HTERT RPE-1 (cell line): ENCODE data around the gene TUBGCP3.

ENCODE experiments used
- in situ Hi-C: fragments of 300-500 bp; cut with MboI; formaldehyde crosslinking; loops from 4 replicates; pipeline ENCODE4 v1.14.3; 2020; ENCODE audit warnings: low sequenced_read_pairs

TUBGCP3 gene

DNA sequence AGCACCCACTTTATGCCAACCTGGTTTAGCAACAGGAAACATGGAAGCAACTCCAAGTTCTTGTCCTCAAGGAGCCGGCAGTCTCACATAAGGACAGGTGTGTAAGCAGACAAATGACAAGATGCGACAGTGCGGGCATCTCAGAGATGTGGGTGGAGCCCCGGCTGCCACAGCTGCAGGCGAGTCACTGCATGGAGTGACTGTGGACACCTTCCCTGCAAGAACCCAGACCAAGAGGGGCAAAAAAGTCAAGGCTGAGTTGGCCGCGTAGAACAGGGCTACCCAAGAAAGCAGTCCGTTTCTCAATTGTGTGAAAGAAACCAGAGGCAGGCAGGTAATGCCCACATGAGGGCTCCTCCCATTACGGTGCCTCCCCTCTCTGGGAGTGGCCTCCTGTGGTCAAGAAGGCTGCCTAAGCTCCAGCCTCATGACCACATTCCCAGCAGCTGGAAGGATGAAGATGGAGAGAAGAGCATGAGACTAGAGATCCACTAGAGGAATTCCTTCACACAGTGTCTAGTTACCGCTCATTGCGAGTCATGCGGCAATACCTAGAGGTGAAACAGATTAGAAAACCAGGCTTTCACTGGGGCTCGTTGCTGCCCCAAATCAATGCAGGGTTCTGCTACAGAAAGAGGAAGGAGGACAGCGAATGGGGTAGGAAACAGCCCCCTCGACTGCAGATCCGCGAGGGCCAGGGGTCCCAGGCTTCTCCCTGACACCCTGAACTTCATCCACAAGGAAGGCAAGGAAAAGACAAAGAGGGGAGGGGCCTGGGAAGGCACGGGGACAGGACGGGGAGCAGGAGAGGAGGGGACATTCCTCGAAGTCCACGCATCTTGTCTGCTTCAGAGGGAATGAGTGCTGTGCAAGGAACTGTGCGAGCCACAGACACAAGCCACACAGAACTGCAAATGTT lies 131.6 kb downstream of the TUBGCP3 start:
- in situ Hi-C loops: no loop called here

DNA sequence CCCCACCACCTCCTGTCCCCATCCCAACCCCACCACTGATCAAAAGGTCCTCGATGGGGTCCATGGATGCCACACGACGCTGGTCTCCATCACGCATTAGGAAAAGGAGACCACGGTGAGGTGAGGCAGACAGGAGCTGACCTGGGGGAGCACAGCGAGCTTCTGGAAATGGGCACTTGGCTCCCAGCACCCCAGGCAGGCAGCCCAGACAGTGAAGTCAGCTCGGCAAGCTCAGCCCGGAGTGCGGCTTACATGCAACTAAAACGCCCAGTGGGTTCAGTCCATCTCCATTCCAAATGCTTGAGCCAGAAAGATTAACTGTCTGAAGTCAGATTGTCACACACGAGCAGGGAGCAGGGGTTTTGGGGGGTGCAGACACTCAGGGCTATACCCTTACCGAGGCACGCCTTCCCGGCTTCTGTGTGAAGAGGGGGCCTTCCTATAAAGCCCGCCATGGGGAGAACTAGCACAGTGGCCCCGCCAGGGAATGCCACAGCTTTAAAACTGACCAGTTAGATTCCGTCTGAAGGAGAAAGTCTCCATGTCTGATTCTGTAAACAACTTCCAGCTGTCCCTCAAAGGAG lies 132.4 kb downstream of the TUBGCP3 start:
- in situ Hi-C loops: no loop called here

DNA sequence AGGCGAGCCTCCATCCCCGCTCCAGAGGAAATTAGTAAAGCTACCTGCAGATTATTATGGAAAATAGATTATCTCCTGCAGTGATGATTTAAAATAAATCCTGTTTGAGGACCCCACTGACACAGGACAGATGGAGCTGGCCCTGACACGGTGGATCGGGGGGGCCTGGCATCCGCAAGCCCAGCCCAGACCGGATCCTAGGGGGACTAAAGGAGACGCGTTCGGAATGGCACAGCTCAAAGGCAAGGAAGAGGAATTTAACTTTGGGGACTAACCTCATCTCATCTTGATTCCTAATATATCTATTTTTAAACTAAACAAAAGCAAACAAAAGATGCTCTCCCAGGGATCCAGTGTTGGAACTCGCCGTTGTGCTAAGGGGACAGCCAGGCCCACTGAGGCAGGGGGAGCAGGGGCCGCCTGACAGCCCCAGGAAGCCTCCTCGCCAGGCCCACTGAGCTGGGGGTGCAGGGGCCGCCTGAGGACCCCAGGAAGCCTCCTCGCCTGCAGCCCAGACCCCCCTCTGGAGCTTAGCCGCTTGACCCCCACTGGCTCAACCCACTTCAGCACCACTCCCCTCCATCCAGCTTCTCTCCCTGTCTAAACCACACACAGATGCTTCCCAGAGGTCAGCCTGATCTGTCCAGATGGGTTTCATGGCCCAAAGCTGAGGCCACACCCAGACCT lies 133.2 kb downstream of the TUBGCP3 start:
- in situ Hi-C loops: no loop called here

DNA sequence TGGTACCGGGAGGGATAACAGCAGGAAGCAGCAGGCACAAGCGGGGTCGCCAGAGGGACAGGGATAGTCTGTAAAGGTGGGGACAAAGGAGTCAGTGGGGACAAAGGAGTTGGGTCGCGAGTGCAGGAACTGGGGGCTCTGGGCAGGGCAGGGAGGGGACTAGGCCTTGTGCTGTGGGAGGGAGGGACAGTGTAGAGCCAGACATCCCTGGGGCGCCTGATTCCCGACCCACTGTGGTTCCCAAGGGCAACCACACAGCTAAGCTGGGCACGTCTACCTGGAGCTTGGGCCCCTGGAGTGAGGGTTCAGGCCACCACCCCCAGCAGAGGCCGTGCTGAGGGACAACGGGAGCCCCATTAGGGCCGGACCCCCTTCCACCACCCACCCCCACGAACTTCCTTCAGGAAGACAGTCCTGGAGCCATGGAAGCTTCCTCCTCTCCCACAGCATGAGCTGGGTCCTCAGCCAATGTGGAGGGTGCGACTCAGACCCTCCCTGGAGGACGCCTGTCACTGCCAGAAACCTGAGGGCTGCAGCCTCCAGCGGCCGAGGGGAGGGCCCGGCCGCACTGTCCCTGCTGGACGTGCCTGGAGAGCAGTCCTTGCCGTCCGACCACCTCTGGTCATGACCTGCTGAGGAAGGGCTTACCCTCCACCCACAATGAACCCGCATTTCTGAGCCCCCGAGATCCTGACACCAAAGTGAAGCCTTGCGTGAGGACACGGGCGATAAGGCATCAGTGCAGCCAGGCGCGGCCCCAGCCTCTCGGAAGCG lies 133.9 kb downstream of the TUBGCP3 start:
- in situ Hi-C loops: no loop called here

DNA sequence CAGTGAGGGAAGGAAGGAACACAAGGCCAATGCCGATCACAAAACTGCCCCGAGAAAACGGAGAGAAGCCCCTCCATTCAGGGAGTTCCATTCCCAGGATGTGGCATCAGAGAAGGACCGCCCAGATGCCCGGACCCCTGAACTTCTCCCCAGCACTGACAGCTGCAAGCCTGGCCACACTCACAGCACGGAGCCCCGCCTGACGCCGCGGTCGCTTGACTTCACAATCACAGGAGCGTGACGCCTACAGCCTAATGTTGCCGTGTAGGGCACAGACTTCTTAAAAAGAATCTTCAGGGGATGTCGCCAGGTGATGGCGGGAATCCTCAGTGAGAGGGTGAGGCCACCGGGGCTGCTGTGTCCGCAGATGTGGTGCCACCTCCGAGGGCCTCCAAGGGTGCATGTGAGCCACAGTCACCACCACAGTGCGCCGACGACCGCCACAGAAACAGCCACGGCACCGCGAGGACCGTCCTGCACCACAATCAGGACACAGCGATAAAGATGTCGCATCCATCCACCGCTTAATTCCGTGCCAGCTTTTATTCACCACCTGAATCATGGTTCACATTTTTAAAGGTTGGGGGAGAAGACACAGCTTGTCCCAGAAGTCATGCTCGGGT lies 134.6 kb downstream of the TUBGCP3 start:
- in situ Hi-C loops: no loop called here

DNA sequence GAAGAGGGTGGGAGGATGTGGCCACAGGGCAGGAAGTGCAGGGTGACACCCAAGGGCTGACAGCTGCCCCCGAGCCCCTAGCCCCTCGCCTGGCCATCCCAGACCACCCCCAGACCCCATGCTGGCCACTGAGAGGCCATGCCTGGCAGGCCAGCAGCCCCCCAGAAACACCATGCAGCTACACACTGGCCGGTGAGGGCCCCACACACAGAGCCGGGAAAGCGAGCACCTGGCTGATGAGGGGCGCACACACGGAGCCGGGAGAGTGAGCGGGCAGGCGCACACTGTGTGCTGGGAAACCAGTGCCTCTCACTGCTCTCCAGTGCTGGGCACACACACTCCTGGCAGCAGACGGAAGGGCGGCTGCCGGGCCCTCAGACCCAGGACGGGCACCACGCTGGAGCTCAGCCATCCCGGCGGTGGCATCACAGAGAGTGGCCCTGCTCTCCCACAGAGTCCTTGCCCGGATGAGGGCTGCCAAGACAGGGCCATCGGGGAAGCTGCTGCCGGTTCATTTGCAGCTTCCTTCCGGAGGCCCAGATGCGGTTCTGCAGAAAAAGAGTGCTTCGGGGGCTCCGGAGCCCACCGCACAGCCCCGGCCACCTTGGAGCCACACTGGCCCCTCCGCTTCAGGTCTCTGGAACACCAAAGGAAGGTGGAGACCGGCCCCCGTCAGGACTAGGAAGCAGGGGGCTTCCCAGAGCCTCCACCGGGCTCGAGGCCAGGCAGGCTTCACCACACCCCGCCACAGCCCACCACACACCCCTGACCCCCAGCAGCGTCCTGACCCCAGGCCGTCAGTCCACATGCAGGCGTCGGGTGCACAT lies 135.4 kb downstream of the TUBGCP3 start:
- in situ Hi-C loops: no loop called here

DNA sequence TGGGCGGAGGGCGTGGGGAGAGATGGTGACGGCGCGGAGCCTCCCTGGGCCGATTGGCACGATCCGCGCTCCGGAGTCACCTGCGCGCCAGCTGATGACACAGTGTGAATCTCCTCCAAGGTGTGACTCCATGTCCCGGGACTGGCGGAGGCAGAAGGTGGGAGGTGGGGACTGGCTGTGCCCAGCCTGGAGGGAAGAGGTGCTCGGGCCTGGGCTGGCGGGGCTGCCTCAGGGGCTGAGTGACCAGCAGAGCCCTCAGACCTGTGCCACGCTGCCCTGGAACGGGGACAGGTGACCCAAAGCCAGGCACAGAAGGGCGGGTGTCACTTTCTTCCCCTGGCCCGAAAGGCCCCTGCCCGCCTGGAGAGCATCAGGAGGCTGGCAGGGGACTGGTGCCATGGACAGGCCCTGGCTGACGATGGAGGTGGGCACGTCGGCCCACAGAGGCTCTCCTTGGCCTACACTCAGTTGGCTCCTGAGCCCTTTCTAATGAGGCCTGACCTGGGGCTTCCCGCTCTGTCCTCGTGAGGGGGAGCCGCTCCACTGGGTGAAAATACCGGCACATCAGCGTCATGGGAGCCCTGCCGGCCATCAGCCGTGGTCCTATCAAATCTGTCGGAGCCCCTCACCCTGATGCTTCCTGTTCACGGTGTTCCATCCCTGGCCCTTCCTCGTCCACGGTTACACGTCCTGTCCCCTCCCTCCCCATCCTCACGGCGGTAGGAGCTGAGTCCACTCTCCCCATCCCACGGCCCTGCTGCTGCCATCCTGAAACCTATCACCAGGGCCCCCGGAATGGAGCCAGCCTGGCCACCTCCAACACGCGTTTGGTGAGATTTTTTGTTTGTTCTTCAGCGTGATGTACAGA lies 136.2 kb downstream of the TUBGCP3 start:
- in situ Hi-C loops: no loop called here

DNA sequence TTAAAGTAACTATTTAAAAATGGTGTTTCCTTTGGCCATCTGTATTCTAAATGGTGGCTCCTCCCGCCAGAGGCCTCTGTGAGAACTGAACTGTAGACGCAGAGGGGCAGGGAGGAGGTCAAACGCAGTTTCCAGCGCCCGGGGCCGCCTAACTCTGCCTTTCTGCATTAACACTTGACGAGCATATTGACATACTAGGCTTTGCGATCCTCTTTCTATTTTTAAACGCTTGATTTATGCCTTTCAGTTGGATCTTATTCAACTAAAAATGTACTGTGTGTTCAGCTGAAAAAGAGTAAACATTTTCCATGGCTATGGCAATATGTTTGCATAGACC lies 137.1 kb downstream of the TUBGCP3 start:
- in situ Hi-C loops: no loop called here

DNA sequence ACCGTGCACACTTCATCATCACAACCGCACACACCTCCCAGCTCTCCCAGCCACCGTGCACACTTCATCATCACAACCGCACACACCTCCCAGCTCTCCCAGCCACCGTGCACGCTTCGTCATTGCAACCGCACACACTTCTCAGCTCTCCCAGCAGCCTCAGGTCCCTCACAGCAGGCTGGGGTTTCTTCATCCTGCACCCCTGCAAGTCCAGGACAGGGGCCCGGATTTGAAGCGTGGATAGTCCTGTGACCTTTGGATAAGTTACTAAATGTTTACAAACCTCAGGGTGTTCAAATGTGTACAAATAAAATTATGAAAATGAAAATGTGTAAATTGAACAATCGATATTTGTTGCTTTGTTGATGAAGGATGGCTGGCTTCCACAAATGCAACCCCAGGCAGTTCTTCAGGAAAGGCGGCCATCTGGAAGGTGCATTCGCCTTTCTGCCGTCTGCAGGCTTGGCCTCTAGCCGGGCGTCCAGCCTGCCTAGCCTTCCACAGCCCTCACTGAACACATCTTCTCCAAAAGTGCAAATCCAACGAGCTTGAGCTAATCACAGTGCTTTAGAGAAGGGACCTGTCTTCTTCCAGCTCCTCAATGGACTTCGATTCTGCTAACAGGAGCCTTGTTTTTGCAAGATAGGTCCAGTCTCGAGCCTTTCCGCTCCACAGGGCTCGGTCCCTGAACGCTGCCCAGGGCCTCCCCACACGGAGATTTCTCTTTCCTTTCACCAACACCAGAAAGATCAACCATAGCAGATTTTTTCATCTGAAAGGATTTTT lies 137.6 kb downstream of the TUBGCP3 start:
- in situ Hi-C loops: no loop called here

DNA sequence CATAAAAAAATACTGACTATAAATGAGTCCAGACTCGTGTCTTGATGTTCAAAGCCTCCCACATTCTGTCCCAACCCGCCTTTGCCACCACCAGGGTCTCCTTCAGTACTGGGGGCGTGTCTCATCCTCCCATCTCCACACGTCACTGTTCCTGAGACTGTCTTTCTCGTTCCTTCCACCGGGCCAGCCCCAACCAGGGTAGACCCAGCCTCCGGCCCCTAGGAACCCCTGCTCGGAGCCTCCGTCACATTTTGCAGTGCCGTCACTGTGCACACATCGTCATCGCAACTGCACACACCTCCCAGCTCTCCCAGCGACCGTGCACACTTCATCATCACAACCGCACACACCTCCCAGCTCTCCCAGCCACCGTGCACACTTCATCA lies 138.4 kb downstream of the TUBGCP3 start:
- in situ Hi-C loops: no loop called here

DNA sequence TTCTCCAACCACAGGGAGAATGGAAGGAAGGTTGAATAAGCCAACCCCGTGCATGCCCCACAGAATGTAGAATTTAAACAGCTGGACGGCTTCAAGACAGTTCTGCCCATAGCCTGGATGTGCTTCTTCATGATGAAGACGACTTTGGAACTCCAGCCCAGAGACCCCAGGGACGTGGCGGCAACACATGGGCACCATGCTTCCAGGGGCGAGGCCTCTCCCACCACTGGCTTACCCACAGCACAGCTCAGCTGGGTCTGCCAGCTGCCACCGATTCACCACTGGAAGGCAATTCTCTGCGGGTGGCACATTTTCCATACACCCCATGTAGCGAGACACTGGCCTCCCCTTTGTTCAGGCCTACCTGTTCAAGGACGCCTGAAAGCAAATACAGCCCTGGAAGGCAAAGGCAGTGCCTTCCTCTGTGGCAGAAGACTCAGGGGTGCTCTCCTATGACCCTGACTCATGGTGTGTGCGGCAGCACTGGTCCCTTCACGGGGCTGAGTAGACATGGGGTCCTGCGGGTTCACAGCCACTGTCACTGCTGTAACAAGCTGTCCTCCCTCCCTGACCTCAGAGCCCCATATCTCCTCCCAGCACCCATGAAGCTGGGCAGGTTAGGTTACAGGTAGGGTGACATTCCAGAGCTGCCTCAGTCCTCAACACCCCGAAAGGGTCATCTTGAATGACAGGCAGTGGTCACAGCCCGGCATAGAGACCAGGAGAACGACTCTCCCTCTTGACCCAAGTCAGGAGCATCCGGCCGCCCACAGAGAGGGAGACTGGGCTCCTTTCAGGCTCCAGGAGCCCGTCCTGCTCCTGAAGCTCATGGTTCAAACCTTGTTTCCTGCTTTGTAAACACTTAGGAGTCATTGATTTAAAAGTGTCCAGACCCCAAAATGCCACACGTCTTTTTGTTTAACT lies 139.1 kb downstream of the TUBGCP3 start:
- in situ Hi-C loops: no loop called here

DNA sequence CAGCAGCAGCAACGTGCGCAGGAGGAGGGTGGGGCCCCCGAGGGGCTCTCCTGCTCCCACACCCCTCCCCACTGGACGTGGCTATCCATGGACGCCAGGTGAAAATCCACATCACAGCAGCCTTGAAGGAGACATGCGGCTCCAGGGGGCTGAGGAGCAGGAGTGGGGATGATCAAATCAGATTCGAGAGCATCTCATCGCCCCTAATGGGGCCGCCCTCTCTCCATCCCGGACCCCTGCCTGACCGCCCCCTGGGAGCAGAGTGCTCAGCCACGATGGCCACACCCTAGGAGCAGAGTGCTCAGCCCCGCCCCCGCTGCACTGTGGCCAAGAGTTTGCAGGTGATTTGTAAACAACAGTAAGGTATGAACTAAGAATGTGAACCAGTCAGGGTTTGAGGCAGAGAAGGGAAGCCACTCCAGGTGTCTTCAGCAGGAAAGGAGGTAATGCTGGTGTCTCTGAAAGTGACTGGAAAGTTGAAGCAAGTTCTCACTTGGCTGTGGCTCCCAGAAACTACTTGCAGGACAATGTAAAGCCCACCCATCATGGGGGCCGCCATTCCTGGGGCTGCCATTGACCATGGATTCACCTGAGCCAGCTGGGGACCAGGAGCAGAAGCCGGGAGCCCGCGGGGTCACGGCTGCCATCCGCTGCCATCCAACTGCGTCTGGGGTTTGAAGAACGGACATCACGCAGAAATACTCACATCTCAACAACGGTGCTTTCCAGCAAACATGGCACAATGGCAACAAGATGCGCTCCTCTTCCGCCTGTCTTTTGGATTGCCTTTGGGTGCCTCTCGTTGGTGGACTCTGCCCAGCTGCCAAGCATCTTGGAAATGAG lies 140.0 kb downstream of the TUBGCP3 start:
- in situ Hi-C loops: no loop called here

DNA sequence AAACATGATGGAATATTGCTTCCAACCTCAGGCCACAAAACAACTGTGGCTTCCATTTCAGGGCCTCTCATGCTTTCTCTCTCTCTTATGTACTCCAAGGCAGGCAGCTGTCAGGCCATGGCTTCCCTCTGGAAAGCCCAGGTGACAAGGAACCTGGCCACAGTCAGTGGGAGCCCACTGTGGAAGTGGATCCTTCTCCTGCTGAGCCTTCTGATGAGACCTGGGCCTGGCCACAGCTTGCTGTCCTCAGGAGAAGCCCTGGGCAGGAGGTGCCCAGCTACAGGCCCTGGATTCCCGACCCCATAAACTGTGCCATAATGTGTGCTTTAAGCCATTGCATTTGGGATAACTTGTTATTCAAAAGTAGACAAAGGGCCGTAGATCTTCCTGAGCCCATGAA lies 140.6 kb downstream of the TUBGCP3 start:
- in situ Hi-C loops: no loop called here

DNA sequence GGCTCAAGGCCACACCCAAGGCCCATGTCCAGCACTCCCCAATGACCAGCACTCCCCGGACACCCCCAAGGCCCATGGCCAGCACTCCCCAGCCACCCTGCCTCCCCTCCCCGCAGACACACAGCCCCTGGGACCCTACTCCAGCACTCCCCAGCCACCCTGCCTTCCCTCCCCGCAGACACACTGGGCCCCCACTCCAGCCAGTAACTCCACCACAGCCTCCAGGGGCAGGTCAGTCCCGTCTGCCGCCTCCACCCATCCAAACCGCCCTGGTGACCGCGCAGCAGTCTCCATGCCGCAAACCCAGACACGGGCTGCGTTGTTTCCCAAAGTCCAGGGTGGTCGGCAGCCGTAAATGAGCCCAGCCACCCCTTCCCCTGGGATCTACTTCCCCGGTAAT lies 141.1 kb downstream of the TUBGCP3 start:
- in situ Hi-C loops: no loop called here

DNA sequence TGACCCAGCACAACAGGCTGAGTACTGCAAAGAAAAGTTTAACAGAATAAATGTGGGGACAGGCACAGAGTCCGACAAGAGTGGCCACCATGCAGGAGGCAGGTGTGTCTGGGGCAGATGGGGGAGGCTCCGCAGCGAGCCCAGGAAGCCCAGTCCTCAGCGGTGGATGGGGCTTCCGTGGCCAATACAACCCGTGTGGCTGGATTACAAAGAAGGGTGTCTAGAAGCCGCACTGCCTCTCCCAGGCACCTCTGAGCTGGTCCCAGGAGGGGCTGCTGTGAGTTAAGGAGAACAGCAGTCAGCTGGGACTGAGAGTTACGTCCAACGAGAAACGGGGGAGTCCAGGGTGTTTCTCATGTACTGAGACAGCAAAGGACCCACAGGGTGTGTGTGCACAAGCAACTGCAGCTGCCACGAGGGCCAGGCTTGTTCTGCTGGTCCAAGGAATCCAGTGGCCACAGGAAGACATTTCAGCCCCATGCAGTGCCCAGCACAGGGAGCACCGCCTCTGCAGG lies 141.5 kb downstream of the TUBGCP3 start:
- in situ Hi-C loops: no loop called here
